H1 (cell line): Measurements from ENCODE around the gene ADAM19. TPM values are rescaled to one million over a fixed set of nuclear protein-coding genes. Genes with fewer than 3 reads are reported as not detected.

Source experiments
- CBX5 ChIP-seq: fragments of 300-800, 300-1000 bp; sonication (generic); IDR thresholded peaks from 2 replicates; pipeline ENCODE4 v1.7.1; 2016; ENCODE audit warnings: antibody characterized with exemption, low read length, low read depth
- E2F6 ChIP-seq: IDR thresholded peaks from 2 replicates; pipeline ENCODE4 v1.6.1; 2012; ENCODE audit warnings: inconsistent platforms
- EP300 ChIP-seq, 2 experiments: IDR thresholded peaks; 1 replicate in 1 of 2; 2 replicates in 1 of 2; pipeline ENCODE4 v1.6.1; 2011 to 2012; ENCODE audit warnings: low read depth in 2 of 2, low read length in 2 of 2, mild to moderate bottlenecking in 2 of 2, borderline replicate concordance in 1 of 2, inconsistent platforms in 1 of 2, moderate library complexity in 1 of 2
- GTF2F1 ChIP-seq: IDR thresholded peaks from 2 replicates; pipeline ENCODE4 v1.6.1; 2012; ENCODE audit warnings: low read depth, low read length, improper control_type of control experiment, borderline replicate concordance
- MAFK ChIP-seq: IDR thresholded peaks from 2 replicates; pipeline ENCODE4 v1.6.1; 2012; ENCODE audit warnings: low read depth, mild to moderate bottlenecking, improper control_type of control experiment, low read length
- PHF8 ChIP-seq: fragments of 200-600 bp; sonication (generic); conservative IDR thresholded peaks from 2 replicates; pipeline ENCODE4 v1.7.1; 2012; ENCODE audit warnings: low read depth, mild to moderate bottlenecking, inconsistent platforms, low read length, moderate library complexity
- polyA plus RNA-seq, 7 experiments: library from polyadenylated mRNA; depleted of rRNA in 3 of 7; stranded (reverse) in 5 of 7; unstranded in 2 of 7; fragments of >200 nt in 5 of 7; fragments of 200-250 nt in 2 of 7; gene quantifications; 1 replicate in 5 of 7; 2 replicates in 1 of 7; 4 replicates in 1 of 7; pipeline versions ENCODE4 v1.2.1 to v1.2.3, GENCODE V29; 2011 to 2013; ENCODE audit warnings: missing spikeins in 2 of 7, mixed read lengths in 2 of 7
- total RNA-seq: library from RNA; stranded (reverse); fragmentation: NEBNext Ultra II Directional; extraction: Animal tissue kit (Norgen Biotek cat#: 25700); gene quantifications from 2 replicates; pipeline ENCODE4 v1.2.1, GENCODE V29; 2021

Gene ADAM19
- total and polyA plus RNA-seq, 2 of the 8 experiments (the other 6 are each of a cell fraction or from before 2014, with no cell fraction given): 6.5 to 22.7 TPM

GRCh38 chr5:157558681-157559080 is 16.9 kb downstream of the ADAM19 start (continued):
- TF ChIP-seq CBX5: no peak
- TF ChIP-seq EP300 (IDR thresholded peaks at IDR 0.05; ENCODE audit: borderline replicate concordance in 1 of 2, low read depth in 2 of 2, low read length in 2 of 2): no peak
- TF ChIP-seq E2F6: no peak
- TF ChIP-seq GTF2F1: no peak
- TF ChIP-seq MAFK: no peak
- no peak for TF ChIP-seq PHF8
